Activated naive CD4-positive, alpha-beta T cell treated with anti-CD3 and anti-CD28 coated beads, Interleukin-2, amount 10 ng/mL, durations not matched to agents 7 days and 5 days (primary cell): ENCODE results near the gene ANKRD17.
A peak's percentile ranks its signal among the peaks of the same experiment; 100 is the strongest.

ENCODE experiments used
- CTCF ChIA-PET: fragments of 350-600 bp; sonication (Branson Sonifier 250); formaldehyde crosslinking; loops from one replicate; lab custom pipeline; 2021; ENCODE audit warnings: antibody characterized with exemption; lab: Charles Lee
- DNase-seq: peaks from one replicate; pipeline ENCODE4 v3.0.0-alpha.2; 2020
- H3K27ac Mint-ChIP-seq: one replicate; pipeline ENCODE4 v1.8.0; 2021; ENCODE audit warnings: mild to moderate bottlenecking, moderate library complexity, mixed read lengths
- H3K27me3 Mint-ChIP-seq: one replicate; pipeline ENCODE4 v1.8.0; 2021; ENCODE audit warnings: mild to moderate bottlenecking, mixed read lengths
- H3K36me3 Mint-ChIP-seq: one replicate; pipeline ENCODE4 v1.8.0; 2021; ENCODE audit warnings: mixed read lengths
- H3K4me1 Mint-ChIP-seq: one replicate; pipeline ENCODE4 v1.8.0; 2021; ENCODE audit warnings: mixed read lengths
- H3K4me3 Mint-ChIP-seq: one replicate; pipeline ENCODE4 v1.8.0; 2021; ENCODE audit warnings: mild to moderate bottlenecking, moderate library complexity, mixed read lengths
- H3K9me3 Mint-ChIP-seq: one replicate; pipeline ENCODE4 v1.8.0; 2021; ENCODE audit warnings: mixed read lengths

Gene ANKRD17

DNA sequence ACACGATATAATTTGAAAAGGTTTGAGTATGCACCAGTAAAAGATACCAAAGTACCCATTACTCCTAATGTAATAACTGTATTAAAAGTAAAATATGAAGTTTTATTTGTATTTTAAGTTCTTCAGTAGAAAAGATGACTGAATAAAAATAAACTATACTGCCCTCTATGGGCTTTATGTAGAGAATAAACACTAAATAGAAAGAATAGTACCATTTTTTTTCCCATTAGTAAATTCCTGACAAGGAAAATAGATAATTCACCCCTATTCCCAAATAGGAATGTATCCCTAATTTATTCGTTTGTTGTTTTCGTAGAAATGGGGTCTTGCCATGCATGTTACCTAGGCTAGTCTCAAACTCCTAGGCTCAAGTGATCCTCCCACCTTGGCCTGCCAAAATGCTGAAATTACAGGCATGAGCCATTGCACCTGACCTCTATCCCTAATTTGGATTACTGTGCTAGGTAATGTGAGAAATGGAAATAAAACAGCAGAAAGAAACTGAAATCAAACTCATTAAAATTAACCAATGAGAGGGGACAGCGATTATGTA lies 115.5 kb downstream of the ANKRD17 start:
- H3K27me3 Mint-ChIP-seq, result no peaks in the 10 kb centered on the region
- H3K27ac Mint-ChIP-seq, result no peak overlapping the region
- H3K9me3 Mint-ChIP-seq, result no peaks in the 10 kb centered on the region
- CTCF ChIA-PET, result no interaction called here
- no peak for DNase-seq
- H3K36me3 Mint-ChIP-seq, result peaks cover 55% of the 10 kb centered on the region
- H3K4me3 Mint-ChIP-seq, result no peak overlapping the region
- H3K4me1 Mint-ChIP-seq, result no peaks in the 10 kb centered on the region

DNA sequence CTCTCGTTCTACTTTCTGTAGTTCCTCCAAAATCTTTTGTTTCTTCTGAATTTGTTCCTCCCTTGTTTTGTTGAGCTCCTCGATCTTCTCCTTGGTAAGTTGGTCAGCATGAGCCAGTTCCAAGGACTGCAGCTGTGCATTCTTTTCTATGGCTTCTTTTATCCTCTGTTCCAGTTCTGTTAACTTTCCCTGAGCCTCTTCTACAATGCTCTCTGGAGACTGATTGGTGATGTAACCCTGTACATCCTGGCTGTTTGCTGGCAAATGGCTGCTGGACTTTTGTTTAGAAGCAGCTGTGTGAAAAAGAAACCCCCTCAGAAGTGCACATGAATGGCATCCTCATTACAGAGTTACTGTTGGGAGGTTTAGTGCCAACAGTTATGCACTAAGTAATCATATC lies 118.6 kb downstream of the ANKRD17 start:
- peaks cover 41% of the 10 kb centered on the region for H3K36me3 Mint-ChIP-seq
- H3K4me3 Mint-ChIP-seq, result no peak overlapping the region
- no peaks in the 10 kb centered on the region for H3K27me3 Mint-ChIP-seq
- no peaks in the 10 kb centered on the region for H3K4me1 Mint-ChIP-seq
- no peaks in the 10 kb centered on the region for H3K9me3 Mint-ChIP-seq
- H3K27ac Mint-ChIP-seq, result no peak overlapping the region
- CTCF ChIA-PET, result interaction anchor here (0.6 kb wide), 1 partner anchor 12 kb away, joined by 3 read pairs; no protein-coding TSS in a partner anchor
- DNase-seq, result no peak

DNA sequence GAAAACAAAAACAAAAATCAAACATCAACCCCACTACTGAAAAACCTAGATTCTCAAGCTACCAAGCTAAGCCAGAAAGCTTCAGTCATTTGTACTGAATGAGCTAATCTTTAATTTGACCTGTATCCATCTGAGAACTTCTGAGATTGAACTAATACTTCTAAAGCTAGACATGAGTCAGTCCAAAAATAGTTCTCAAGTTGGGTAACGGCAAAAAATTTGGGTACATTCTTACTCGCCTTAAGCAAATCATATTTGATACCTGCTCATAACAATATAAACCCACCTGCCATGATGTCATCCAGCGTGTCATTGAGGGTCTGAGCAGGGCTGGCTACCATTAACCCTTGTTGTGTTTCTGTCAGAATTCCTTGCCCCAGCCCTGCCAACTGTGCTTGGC lies 119.4 kb downstream of the ANKRD17 start:
- H3K4me1 Mint-ChIP-seq, result no peaks in the 10 kb centered on the region
- CTCF ChIA-PET, result interaction anchor here (0.6 kb wide), 1 partner anchor 12 kb away, joined by 3 read pairs; no protein-coding TSS in a partner anchor
- no peaks in the 10 kb centered on the region for H3K9me3 Mint-ChIP-seq
- no peak for DNase-seq
- H3K27me3 Mint-ChIP-seq, result no peaks in the 10 kb centered on the region
- no peak overlapping the region for H3K4me3 Mint-ChIP-seq
- peaks cover 41% of the 10 kb centered on the region for H3K36me3 Mint-ChIP-seq
- no peak overlapping the region for H3K27ac Mint-ChIP-seq

- no peak for DNase-seq
- H3K36me3 Mint-ChIP-seq, result peaks cover 40% of the 10 kb centered on the region
- no peaks in the 10 kb centered on the region for H3K4me1 Mint-ChIP-seq
- H3K27me3 Mint-ChIP-seq, result no peaks in the 10 kb centered on the region
- H3K4me3 Mint-ChIP-seq, result no peak overlapping the region
- CTCF ChIA-PET, result interaction anchor here (1.0 kb wide), 2 partner anchors 9 to 120 kb away, joined by 3 read pairs; no protein-coding TSS in a partner anchor
- H3K27ac Mint-ChIP-seq, result no peak overlapping the region
- H3K9me3 Mint-ChIP-seq, result no peaks in the 10 kb centered on the region
These were observed 121.5 kb downstream of the ANKRD17 start for GRCh38 chr4:73137121-73137520.

DNA sequence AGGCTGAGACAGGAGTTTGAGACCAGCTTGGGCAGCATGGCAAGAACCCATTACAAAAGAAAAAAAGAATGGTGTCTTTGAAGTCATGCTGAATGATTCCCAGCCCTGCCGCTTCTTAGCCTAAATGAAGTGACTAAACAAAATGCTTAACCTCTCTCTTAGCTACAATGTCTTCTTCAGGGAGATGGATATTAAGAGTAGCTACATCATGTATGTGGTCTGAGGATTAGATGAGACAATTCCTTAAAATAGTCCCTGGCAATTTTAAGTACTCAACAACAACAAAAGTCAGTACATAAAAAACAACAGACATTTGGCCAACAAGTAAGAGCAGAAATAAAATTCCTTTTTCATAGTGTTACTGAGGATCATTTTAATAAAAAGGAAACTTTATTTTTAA lies 124.8 kb downstream of the ANKRD17 start:
- DNase-seq, result no peak
- no peaks in the 10 kb centered on the region for H3K4me1 Mint-ChIP-seq
- CTCF ChIA-PET, result interaction anchor here (0.9 kb wide), 1 partner anchor 123 kb away, joined by 4 read pairs; no protein-coding TSS in a partner anchor
- H3K4me3 Mint-ChIP-seq, result no peak overlapping the region
- H3K36me3 Mint-ChIP-seq, result peaks cover 24% of the 10 kb centered on the region
- H3K9me3 Mint-ChIP-seq, result no peaks in the 10 kb centered on the region
- no peak overlapping the region for H3K27ac Mint-ChIP-seq
- H3K27me3 Mint-ChIP-seq, result no peaks in the 10 kb centered on the region

GRCh38 chr4:73131281-73131680 lies 127.3 kb downstream of the ANKRD17 start:
- CTCF ChIA-PET, result no interaction called here
- Mint-ChIP-seq H3K4me1 (no peaks in the 10 kb centered on the region), H3K27ac (peak overlapping the region; percentile 5), H3K27me3 (no peaks in the 10 kb centered on the region), H3K36me3 (peaks cover 21% of the 10 kb centered on the region), H3K4me3 (no peak overlapping the region), H3K9me3 (no peaks in the 10 kb centered on the region)
- no peak for DNase-seq

- no peak for DNase-seq
- no peak overlapping the region for H3K27ac Mint-ChIP-seq
- H3K4me3 Mint-ChIP-seq, result no peak overlapping the region
- H3K9me3 Mint-ChIP-seq, result no peaks in the 10 kb centered on the region
- no peaks in the 10 kb centered on the region for H3K4me1 Mint-ChIP-seq
- CTCF ChIA-PET, result interaction anchor here (2.6 kb wide), 1 partner anchor 128 kb away, joined by 13 read pairs; no protein-coding TSS in a partner anchor
- H3K27me3 Mint-ChIP-seq, result no peaks in the 10 kb centered on the region
- peaks cover 26% of the 10 kb centered on the region for H3K36me3 Mint-ChIP-seq
These were observed 129.3 kb downstream of the ANKRD17 start for GRCh38 chr4:73129319-73129718.

DNA sequence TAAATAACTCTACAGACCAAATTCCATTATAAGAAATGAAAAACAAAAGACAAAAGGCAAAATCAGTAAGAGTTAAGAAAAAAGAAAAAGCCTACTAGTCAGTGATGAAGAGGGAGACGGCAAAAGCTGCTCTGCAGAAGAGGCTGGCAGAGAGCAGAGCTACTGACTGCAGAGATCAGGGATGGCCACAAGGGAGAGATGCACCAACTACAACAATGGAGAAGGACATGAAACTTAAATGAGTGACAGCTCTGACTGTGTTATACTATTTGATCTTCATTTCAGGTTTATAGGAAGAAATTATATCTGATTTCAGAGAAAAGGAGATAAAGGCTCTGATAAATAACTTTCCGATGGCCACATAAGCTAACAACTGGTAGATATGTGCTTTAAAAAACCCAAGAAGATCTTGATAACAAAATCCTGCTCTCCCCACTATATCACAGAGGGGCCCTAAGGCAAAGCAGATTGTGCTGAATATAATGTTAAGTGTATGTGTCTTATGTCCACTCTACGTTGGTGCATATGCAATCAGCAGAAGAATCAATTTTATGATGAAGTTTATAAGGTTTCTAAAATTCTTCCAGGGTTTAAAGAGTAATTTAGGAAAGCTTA lies 130.7 kb downstream of the ANKRD17 start:
- Mint-ChIP-seq H3K4me1 (no peaks in the 10 kb centered on the region), H3K9me3 (no peaks in the 10 kb centered on the region), H3K27me3 (no peaks in the 10 kb centered on the region), H3K4me3 (no peak overlapping the region), H3K27ac (no peak overlapping the region), H3K36me3 (peaks cover 28% of the 10 kb centered on the region)
- CTCF ChIA-PET, result interaction anchor here (0.8 to 2.6 kb wide), 8 partner anchors 9 to 129 kb away, joined by 3 to 13 read pairs (median 4); no protein-coding TSS in a partner anchor
- peak; percentile 27 for DNase-seq

DNA sequence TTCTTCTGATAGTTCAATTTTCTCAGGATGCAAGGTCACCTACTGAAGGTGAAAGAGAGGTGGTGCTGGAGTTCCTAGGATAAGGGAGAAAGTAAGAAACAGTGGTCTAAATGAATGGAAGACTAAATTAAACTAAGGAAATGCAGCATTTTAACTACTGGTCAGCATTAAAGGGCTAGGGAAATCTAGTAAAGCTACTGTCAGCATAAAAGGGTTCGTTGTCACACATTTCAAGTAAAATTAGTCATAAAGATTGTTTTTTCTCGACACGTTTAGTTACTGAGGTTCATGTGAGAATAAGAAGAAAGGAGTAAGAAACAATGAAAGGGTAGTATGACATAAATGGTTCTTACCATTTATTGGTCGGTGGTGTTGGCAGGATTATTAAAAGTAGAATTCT lies 149.1 kb downstream of the ANKRD17 start:
- no peak overlapping the region for H3K4me3 Mint-ChIP-seq

GRCh38 chr4:73104695-73105094 lies 153.9 kb downstream of the ANKRD17 start:
- Mint-ChIP-seq H3K4me3 (no peak overlapping the region), H3K4me1 (no peaks in the 10 kb centered on the region), H3K9me3 (no peaks in the 10 kb centered on the region), H3K27me3 (no peaks in the 10 kb centered on the region), H3K36me3 (peaks cover 20% of the 10 kb centered on the region), H3K27ac (no peak overlapping the region)
- no peak for DNase-seq
- CTCF ChIA-PET, result no interaction called here

More for the DNA sequence above, 149.1 kb downstream of the ANKRD17 start:
- Mint-ChIP-seq H3K27ac (no peak overlapping the region), H3K27me3 (no peaks in the 10 kb centered on the region), H3K4me1 (no peaks in the 10 kb centered on the region), H3K36me3 (peaks cover 20% of the 10 kb centered on the region), H3K9me3 (no peaks in the 10 kb centered on the region)
- CTCF ChIA-PET, result no interaction called here
- no peak for DNase-seq

DNA sequence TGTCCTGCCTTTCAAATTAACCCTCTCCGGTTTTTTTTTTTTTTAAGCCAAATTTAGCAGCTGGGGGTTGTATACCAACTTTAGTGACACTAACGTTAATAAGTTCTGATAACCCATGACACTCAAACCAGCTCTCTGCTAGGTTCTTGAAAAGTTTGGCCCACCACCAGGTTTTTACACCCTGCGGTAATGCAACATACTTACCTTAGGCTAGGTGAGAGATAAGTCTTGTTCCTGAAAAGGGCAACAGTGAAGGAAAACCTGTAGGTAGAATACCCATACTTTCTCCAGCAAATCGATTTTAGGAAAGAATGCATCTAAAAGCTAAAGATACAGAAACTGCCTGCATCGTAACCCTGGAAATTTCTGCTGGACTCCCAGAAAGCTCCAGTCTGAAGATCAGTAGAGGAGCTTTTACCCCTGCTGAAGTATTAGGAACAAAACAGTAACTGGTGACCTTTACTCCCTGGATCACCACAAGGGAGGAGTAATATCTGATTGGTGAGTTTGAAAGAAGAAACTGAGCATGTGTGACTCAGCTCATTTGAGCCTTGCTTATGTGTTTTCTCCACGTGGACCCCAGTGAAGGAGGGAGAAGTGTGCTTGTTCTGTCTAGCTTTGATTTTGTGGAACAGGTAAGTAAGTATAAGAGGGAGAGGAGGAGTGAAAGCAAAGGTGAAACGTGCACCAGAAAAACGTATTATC lies 154.6 kb downstream of the ANKRD17 start:
- H3K27ac Mint-ChIP-seq, result no peak overlapping the region
- no peak for DNase-seq
- CTCF ChIA-PET, result no interaction called here
- H3K4me3 Mint-ChIP-seq, result no peak overlapping the region
- no peaks in the 10 kb centered on the region for H3K27me3 Mint-ChIP-seq
- H3K9me3 Mint-ChIP-seq, result no peaks in the 10 kb centered on the region
- peaks cover 26% of the 10 kb centered on the region for H3K36me3 Mint-ChIP-seq
- no peaks in the 10 kb centered on the region for H3K4me1 Mint-ChIP-seq

DNA sequence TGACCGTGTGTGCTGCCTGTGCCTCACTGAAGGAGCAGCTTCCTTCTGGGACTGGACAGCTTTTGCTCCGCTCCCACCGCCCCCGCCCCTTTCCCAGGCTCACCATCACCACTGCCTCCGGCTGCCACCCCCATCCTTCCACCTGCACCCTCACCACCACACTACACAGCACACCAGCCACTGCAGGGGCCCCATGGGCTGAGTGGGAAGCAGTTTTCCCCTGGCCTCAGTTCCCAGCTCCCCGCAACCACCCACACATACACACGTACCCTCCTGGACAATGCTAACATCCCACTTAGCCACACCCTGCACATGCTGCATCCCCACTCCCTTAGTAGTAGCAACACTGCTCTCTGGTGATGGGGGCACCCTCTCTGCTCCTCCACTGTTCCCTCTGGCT lies 159.5 kb downstream of the ANKRD17 start:
- CTCF ChIA-PET, result no interaction called here
- no peak for DNase-seq
- Mint-ChIP-seq H3K4me3 (no peak overlapping the region), H3K4me1 (no peaks in the 10 kb centered on the region), H3K36me3 (peaks cover 23% of the 10 kb centered on the region), H3K27me3 (no peaks in the 10 kb centered on the region), H3K9me3 (no peaks in the 10 kb centered on the region), H3K27ac (peak overlapping the region; percentile 68)

- Mint-ChIP-seq H3K4me3 (no peak overlapping the region), H3K9me3 (no peaks in the 10 kb centered on the region), H3K36me3 (peaks cover 23% of the 10 kb centered on the region), H3K27me3 (no peaks in the 10 kb centered on the region), H3K27ac (peak overlapping the region; percentile 42), H3K4me1 (no peaks in the 10 kb centered on the region)
- CTCF ChIA-PET, result interaction anchor here (1.4 kb wide), 1 partner anchor 9 kb away, joined by 5 read pairs; no protein-coding TSS in a partner anchor
- no peak for DNase-seq
These were observed 159.9 kb downstream of the ANKRD17 start for GRCh38 chr4:73098713-73099112.

DNA sequence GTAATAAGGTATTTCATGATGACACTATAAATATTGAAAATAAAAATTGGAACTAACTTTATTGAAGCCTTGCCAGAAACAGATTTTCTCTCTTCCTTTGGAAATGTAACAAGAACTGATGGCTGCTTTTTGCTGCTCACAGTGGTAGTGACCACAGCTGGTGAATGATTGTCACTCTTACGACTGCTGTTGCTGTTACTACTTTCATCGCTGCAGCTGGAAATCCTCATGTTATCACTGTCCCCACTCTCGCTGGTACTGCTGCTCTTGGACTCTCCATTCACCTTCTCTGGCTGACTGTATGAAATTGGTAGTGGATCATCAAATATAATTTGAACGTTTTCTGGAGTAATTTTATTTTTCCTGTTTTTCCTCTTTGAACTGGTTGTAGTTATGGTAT lies 160.6 kb downstream of the ANKRD17 start:
- H3K4me3 Mint-ChIP-seq, result no peak overlapping the region
- H3K27me3 Mint-ChIP-seq, result no peaks in the 10 kb centered on the region
- CTCF ChIA-PET, result interaction anchor here (1.0 to 1.4 kb wide), 2 partner anchors 9 to 26 kb away, joined by 3 to 5 read pairs; no protein-coding TSS in a partner anchor
- no peak overlapping the region for H3K27ac Mint-ChIP-seq
- no peaks in the 10 kb centered on the region for H3K4me1 Mint-ChIP-seq
- H3K36me3 Mint-ChIP-seq, result peaks cover 23% of the 10 kb centered on the region
- no peak for DNase-seq
- H3K9me3 Mint-ChIP-seq, result no peaks in the 10 kb centered on the region
